Amygdala (tissue), 56 donors: ENCODE results near the gene MPG.

Source experiments
- DNase-seq, 56 donors: peaks; one replicate each; lab custom pipeline; 2025; lab: John Stamatoyannopoulos, UW

Gene MPG

GRCh38 chr16:65745-66144, 12.3 kb upstream of the MPG start:
- DNase-seq, result peak in 54 of 56 donors; percentile 17 to 91 (median 70)

DNA sequence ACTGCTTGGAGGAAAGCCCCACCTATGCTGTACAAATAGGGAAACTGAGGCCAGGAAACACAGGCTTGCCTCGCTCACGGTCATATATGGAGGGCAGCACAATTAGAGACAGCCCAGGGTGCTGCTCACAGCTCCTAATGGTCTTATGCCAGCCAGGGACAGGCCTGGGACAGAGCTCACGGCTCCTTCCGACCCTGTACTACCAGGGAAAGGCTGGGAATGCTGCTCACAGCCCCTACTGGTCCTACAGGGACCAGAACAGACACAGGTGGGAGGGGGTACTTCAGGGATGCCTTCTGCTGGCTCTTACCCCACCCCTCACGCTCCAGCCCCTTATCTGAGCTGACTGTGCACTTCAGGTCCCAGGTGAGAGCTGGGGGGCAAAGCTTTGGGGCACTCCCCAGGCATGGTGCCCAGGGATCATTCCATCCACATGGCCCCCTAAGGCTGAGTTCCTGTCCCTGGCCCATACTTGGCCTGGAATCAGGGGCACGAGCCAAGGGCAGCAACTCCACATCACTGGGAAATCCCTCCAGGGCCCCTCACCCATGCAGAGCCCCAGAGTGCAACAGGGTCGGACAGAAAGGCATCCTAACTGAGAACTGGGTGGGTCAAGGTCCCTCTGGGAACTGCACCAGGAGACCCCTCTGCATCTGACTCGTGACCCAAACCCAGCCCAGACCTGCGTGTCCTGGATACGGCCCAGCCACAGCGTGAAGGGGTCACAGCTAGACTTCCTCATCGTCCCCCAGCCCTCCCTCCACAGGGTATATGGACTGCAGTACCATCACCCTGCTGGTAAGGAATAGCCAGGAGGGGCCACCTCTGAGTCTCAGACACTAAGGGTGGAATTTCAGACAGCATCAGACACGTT, 11.5 kb upstream of the MPG start:
- DNase-seq, result no peak

- DNase-seq, result peak in 14 of 56 donors; percentile 13 to 68 (median 33)
Observed at GRCh38 chr16:67183-67791, 10.7 kb upstream of the MPG start.

DNA sequence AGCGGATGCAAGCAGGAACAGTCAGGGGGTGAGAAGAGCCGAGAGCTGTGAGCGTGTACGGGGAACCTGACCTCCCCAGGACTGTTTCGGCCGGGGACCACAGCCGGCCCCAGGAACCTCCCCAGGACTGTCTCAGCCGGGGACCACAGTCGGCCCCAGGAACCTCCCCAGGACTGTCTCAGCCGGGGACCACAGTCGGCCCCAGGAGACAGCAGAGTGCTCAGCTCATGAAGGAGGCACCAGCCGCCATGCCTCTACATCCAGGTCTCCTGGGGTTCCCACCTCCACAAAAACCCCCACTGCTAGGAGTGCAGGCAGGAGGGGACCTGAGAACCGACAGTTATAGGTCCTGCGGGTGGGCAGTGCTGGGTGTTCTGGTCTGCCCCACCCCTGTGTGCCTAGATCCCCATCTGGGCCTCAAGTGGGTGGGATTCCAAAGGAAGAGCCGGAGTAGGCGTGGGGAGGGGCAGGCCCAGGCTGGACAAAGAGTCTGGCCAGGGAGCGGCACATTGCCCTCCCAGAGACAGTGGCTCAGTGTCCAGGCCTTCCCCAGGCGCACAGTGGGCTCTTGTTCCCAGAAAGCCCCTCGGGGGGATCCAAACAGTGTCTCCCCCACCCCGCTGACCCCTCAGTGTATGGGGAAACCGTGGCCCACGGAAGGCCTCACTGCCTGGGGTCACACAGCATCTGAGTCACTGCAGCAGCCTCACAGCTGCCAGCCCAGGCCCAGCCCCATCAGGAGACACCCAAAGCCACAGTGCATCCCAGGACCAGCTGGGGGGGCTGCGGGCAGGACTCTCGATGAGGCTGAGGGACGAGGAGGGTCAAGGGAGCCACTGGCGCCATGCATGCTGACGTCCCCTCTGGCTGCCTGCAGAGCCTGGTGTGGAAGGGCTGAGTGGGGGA, 9.9 kb upstream of the MPG start:
- DNase-seq, result peak in 19 of 56 donors; percentile 16 to 68 (median 38)

DNA sequence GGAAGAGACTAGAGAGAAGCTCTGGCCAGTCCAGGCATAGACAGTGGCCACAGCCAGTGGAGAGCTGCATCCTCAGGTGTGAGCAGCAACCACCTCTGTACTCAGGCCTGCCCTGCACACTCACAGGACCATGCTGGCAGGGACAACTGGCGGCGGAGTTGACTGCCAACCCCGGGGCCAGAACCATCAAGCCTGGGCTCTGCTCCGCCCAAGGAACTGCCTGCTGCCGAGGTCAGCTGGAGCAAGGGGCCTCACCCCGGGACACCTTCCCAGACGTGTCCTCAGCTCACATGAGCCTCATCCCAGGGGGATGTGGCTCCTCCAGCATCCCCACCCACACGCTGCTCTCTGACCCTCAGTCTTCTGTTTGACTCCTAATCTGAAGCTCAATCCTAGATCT, 8.8 kb upstream of the MPG start:
- DNase-seq, result no peak

DNA sequence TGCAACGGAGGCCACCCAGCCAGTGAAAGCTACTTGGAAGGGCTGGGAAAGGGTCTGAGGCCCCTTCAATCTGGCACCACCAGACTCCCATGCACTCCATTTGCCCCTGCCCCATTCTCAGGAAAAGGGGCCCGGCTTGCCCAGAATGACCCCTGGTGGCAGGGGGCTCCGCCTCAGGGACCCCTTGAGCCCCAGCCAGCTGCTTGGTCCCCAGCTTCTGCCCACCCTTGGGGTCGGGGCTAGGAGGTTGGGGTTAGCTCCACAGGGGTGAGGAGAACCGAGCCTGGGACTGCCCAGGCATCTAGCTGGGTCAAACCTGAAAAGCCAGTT, 6.8 kb upstream of the MPG start:
- no peak for DNase-seq

DNA sequence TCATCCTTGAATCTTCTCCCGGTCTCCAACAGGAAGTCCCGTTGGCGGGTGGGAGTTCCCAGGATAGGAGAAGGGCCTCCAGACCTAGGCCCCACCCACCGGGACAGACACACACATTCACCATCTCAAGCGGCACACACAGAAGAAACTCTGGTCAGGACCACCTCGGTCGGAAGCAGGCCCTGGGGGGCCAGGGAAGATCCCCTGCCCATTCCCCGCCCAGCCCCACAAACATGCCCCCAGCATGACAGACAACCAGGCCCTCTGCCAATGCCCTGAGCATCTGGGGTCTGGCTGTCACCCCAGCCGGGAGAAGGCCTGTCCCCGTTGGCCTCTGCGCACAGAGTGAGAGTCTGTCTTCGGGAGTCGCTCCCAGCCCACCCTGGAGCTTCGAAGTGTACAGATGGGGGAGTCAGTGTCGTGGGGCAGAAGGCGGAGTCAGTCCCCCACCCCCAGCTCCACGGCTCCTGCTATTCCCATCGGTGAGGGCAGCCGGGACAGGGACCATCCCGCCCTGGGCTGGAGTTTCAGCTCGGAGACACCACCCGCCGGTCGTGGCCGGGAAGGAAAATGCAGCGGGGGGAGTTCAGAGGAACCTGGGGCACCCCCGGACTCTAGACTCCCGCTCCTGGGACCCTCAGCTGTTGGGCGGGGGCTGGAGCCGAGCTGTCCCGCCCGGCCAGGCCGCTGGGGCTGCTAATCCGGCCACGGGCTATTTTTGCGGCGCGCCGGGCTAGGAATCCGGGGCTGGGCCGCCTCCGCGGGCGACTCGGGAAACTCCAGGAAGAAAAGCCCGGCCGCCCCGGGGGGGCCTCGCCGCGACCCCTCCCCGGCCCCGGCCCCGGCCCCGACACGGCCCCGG, 6.3 kb upstream of the MPG start:
- DNase-seq, result peak in 13 of 56 donors; percentile 12 to 63 (median 52)

GRCh38 chr16:72561-73548, 5.2 kb upstream of the MPG start, which contains the start of gene RHBDF1:
TSS of gene RHBDF1 (minus strand) at chr16:72631. CDS start at chr16:65015, 7,616 bp downstream.
- DNase-seq, result peak in 4 of 56 donors; percentile 19 to 47 (median 26)

DNA sequence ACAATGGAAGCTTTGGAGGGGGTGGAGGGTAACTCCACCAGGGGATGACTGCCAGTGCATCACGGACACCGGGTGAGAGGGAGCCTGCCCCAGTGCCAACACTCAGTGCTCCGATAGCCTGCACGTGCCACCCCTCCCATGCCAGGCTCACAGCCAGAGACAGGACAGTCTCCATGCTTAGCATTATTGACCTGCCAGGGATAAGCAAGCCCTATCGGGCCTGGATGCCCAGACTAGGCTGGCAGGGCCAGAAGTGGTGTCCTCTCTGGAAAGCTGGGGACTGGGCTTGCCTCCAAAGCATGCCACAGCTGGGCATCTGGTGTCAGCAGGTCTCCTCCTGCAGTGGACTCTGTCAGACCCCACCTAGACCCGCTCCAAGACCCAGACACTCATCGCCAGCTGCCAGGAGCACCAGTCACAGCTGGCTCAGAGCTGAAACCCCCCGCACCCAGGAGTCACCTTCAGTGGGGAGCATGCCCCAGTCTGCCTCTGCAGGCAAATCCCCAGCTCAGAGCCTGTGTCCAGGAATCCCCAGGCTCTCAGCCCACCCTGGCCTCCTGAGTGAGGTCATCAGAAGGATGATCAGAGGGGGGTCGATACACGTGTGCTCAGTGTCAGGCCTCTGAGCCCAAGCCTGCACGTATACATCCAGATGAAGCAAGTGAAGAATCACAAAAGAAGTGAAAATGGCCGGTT, 3.8 kb upstream of the MPG start:
- DNase-seq, result peak in 4 of 56 donors; percentile 17 to 32 (median 23)

GRCh38 chr16:74747-75334, 3.2 kb upstream of the MPG start:
- no peak for DNase-seq

DNA sequence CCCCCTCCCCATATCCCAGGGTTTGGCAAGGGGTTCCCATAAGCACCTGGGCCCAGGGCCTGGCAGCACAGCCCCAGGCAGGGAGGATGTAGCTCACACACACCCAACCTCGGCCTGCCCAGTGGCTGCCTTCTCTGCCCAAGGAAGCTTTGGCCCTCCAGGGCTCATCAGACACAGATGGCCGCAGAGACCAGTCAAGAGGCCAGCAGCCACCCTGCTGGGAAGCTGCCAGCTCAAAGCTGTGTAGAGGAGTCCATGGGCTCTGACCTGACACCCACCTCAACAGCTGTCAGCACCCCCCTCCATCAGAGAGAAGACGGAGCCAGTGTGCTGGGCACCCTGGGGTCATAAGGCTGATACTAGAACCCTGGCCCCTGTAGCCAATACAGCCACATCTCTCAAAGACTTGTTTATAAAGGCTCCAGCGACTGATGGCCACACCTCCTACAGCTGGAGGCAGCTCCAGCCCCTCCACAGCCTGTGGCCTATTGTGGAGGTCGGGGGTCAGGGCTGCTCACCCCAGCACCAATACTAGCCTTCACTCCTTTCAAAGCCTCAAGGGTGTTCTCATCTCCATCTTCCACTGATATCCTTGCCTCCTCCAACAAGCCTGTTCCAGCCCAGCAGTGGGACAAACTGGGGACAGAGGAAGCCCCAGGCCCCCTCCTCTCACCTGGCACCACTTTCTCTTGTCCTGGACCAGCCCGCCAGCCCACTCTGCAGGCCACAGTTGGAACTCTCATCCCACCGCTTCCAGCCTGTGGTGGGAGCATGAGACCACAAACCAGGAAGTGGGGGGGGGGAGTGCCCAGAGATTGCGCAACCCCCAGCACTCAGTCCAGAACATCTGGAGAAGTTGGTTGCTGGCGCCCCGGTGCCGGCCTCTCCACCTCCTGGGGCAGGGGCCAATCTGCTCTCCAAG, 2.2 kb upstream of the MPG start:
- DNase-seq, result peak in 2 of 56 donors; percentile 10 to 25

DNA sequence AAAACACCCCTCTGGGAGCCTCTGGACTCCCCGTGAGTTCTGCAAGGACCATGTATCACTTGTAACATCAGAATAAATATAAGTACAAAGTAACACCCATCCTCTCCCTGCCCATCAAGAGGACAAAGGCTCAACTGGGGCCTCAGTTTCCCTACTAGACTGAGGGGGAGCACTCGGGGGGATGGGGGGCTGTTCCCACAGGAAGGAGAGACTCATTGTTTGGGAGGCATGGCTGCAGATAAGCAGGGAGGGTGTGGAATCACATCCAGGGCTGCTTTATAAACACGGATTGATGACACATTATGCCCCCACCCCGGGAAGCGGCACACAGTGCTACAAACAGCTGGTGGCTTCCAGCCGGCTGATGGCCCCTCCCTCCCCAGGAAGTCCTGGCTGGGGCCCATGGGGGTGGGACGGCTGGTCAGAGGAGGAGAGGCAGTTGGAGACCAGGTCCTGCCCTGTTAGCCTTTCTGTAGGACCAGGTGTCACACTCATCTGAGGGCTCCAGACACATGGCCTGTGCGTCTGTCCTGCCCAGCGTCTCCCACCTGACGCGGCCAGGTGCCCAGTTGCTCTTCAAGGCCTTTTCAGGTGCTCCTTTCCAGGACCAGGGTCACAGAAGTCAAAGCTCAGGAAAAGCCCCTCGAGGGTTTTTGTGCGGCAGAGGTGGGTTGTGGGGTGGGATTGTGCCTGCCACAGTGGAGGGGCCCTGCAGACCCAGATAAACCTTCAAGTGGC, 1.3 kb upstream of the MPG start:
- DNase-seq, result peak in 8 of 56 donors; percentile 20 to 63 (median 34)

GRCh38 chr16:77273-77806, 685 bp upstream of the MPG start:
- DNase-seq, result peak in 11 of 56 donors; percentile 30 to 68 (median 52)

DNA sequence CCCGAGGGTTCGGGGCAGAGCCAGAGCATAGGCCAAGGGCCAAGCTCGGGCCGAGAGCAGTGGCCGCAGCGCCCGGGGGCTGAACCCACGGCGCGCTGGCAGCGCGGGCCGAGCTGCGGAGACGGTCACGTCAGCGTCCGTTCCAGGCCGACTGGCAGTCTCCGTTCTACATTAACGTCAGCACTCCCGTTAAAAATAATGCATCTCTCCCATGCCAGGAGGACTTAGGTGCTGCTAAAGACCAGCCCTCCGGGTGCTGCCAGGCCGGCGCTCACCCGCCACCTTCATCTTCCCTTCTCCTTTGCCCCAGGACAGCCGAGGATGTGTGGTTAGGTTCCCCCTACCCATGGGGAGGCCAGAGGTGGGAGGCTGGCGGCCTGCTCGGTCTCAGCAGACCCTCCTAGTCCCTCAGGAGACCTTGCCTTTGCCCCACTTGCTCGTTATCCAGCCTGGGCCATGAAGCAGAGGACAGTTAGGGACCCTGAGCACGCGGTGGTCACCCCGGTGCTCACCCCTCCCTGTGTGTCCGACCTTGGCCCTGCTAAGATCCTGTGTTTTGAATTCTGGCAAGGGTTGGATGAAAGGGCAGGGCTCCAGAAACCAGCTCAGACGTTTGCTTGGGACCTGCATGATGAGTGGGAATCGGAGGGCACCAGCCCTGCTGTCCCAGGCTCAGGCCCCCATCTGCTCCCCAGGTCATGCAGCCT, 572 bp downstream of the MPG start:
- DNase-seq, result peak in 4 of 56 donors; percentile 8 to 55 (median 32)
